Neural cell (in vitro differentiated cells): ENCODE data around the gene ACTR1B. TPM values are rescaled to one million over a fixed set of nuclear protein-coding genes. Genes with fewer than 3 reads are reported as not detected.

ENCODE experiments used
- H2AFZ ChIP-seq: fragments of 200-600, 300-800 bp; sonication (generic), shearing (Covaris generic); 2 replicates; pipeline ENCODE4 v1.6.0; 2014; ENCODE audit warnings: low read depth, mild to moderate bottlenecking, antibody characterized with exemption, low read length, moderate library complexity
- H3F3A ChIP-seq: fragments of 200-600 bp; shearing (Covaris generic); 2 replicates; pipeline ENCODE4 v1.6.1; 2016; ENCODE audit warnings: mild to moderate bottlenecking, moderate library complexity, mixed read lengths, antibody characterized with exemption, low read length; ENCODE audit not compliant: insufficient read depth, poor library complexity, severe bottlenecking
- H3K27ac ChIP-seq: fragments of 200-600, 300-800 bp; sonication (generic), shearing (Covaris generic); 2 replicates; pipeline ENCODE4 v1.5.1; 2014; ENCODE audit warnings: mild to moderate bottlenecking, low read length, moderate library complexity
- H3K27me3 ChIP-seq: fragments of 300-800, 200-600 bp; sonication (generic), shearing (Covaris generic); 2 replicates; pipeline ENCODE4 v1.6.0; 2014; ENCODE audit warnings: mild to moderate bottlenecking, low read depth, low read length, moderate library complexity; ENCODE audit not compliant: insufficient read depth
- H3K36me3 ChIP-seq: fragments of 300-800, 200-600 bp; sonication (generic), shearing (Covaris generic); 2 replicates; pipeline ENCODE4 v1.5.1; 2014; ENCODE audit warnings: mild to moderate bottlenecking, antibody characterized with exemption, low read length, moderate library complexity; ENCODE audit not compliant: insufficient read depth
- H3K4me2 ChIP-seq: fragments of 300-800, 200-600 bp; sonication (generic), shearing (Covaris generic); 2 replicates; pipeline ENCODE4 v1.6.0; 2014; ENCODE audit warnings: mild to moderate bottlenecking, low read length
- H3K4me3 ChIP-seq: fragments of 300-800, 200-600 bp; sonication (generic), shearing (Covaris generic); 2 replicates; pipeline ENCODE4 v1.5.1; 2014; ENCODE audit warnings: mild to moderate bottlenecking, low read length, moderate library complexity
- H3K79me2 ChIP-seq: fragments of 200-600 bp; shearing (Covaris generic); replicated peaks from 2 replicates; pipeline ENCODE4 v1.6.0; 2014; ENCODE audit warnings: mild to moderate bottlenecking, low read length, moderate library complexity; ENCODE audit not compliant: insufficient read depth
- H3K9ac ChIP-seq: fragments of 300-800, 200-600 bp; sonication (generic), shearing (Covaris generic); 2 replicates; pipeline ENCODE4 v1.6.1; 2016; ENCODE audit warnings: mild to moderate bottlenecking, low read length, mixed read lengths
- H3K9me2 ChIP-seq: fragments of 200-600 bp; shearing (Covaris generic); 2 replicates; pipeline ENCODE4 v1.6.1; 2016; ENCODE audit warnings: mild to moderate bottlenecking, low read length, mixed read lengths; ENCODE audit not compliant: insufficient read depth
- H3K9me3 ChIP-seq: fragments of 200-600, 300-800 bp; sonication (generic), shearing (Covaris generic); 2 replicates; pipeline ENCODE4 v1.6.1; 2016; ENCODE audit warnings: mild to moderate bottlenecking, mixed run types, low read length, moderate library complexity, mixed read lengths
- H4K20me1 ChIP-seq: fragments of 200-600 bp; shearing (Covaris generic); 2 replicates; pipeline ENCODE4 v1.6.1; 2016; ENCODE audit warnings: mild to moderate bottlenecking, mixed run types; ENCODE audit not compliant: insufficient read depth
- EP300 ChIP-seq: fragments of 450-650 bp; conservative IDR thresholded peaks from 2 replicates; pipeline ENCODE4 v1.6.1; 2014; ENCODE audit warnings: antibody characterized with exemption, mild to moderate bottlenecking, moderate library complexity; ENCODE audit not compliant: poor library complexity, severe bottlenecking
- EZH2 ChIP-seq: fragments of 200-600, 300-800 bp; shearing (Covaris generic), sonication (generic); IDR thresholded peaks from 2 replicates; pipeline ENCODE4 v1.6.1; 2014; ENCODE audit warnings: antibody characterized with exemption, low read length, borderline replicate concordance, mild to moderate bottlenecking; ENCODE audit not compliant: insufficient read depth, poor library complexity, severe bottlenecking
- MXI1 ChIP-seq: fragments of 450-650 bp; conservative IDR thresholded peaks from 2 replicates; pipeline ENCODE4 v1.6.1; 2014; ENCODE audit warnings: antibody characterized with exemption, mild to moderate bottlenecking; ENCODE audit not compliant: poor library complexity, severe bottlenecking
- POLR2AphosphoS5 ChIP-seq: IDR thresholded peaks from 2 replicates; pipeline ENCODE4 v1.6.1; 2012
- RAD21 ChIP-seq: fragments of 450-650 bp; conservative IDR thresholded peaks from 2 replicates; pipeline ENCODE4 v1.6.1; 2014; ENCODE audit warnings: antibody characterized with exemption, mild to moderate bottlenecking, moderate library complexity
- REST ChIP-seq: IDR thresholded peaks from 2 replicates; pipeline ENCODE4 v1.6.1; 2012; ENCODE audit warnings: borderline replicate concordance
- SMC3 ChIP-seq: fragments of 450-650 bp; conservative IDR thresholded peaks from 2 replicates; pipeline ENCODE4 v1.6.1; 2014; ENCODE audit warnings: antibody characterized with exemption, mild to moderate bottlenecking, moderate library complexity; ENCODE audit not compliant: poor library complexity
- TAF1 ChIP-seq: IDR thresholded peaks from 2 replicates; pipeline ENCODE4 v1.6.1; 2012; ENCODE audit warnings: low read depth
- polyA plus RNA-seq: library from polyadenylated mRNA; depleted of rRNA; stranded (reverse); fragments of >200 nt; gene quantifications from 2 replicates; pipeline ENCODE4 v1.2.3, GENCODE V29; 2014
- TF ChIP-seq, protein P1 (sequence below): fragments of 450-650 bp; IDR thresholded peaks from 2 replicates; pipeline ENCODE4 v1.5.1; 2014; ENCODE audit warnings: antibody characterized with exemption, mild to moderate bottlenecking, moderate library complexity; ENCODE audit not compliant: poor library complexity, severe bottlenecking

ACTR1B gene
- polyA plus RNA-seq, 1 donor from 2014 or later, result 138 TPM

DNA sequence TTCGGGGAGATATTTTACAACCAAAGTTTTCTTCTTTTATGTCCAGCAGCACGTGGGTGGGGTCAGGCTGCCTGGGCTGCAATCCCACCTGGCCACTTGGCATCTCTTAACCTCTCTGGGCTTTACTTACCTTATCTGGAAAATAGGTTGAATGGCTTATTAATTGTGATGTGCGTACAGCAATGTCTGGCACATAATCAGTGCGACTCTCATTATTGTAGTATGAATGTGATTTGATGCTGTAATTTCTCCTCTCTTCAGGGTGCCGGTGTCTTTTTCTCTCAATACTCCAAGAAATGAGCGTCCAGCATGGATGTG lies 47.5 kb upstream of the ACTR1B start:
- Histone ChIP-seq H3K27ac (no peak overlapping the region), H2AFZ (no peak overlapping the region), H4K20me1 (no peaks in the 10 kb centered on the region), H3K4me2 (no peak overlapping the region), H3K27me3 (no peaks in the 10 kb centered on the region), H3K79me2 (no peaks in the 10 kb centered on the region), H3K4me3 (no peak overlapping the region), H3K9ac (no peak overlapping the region), H3F3A (no peaks in the 10 kb centered on the region), H3K36me3 (no peaks in the 10 kb centered on the region), H3K9me3 (no peaks in the 10 kb centered on the region), H3K9me2 (no peaks in the 10 kb centered on the region)
- no peak for TF ChIP-seq EP300
- TF ChIP-seq SMC3, result no peak
- no peak for TF ChIP-seq POLR2AphosphoS5
- no peak for TF ChIP-seq REST
- TF ChIP-seq MXI1, result no peak
- no peak for TF ChIP-seq RAD21
- no peak for TF ChIP-seq TAF1
- TF ChIP-seq EZH2, result no peak
- TF ChIP-seq, protein P1, sequence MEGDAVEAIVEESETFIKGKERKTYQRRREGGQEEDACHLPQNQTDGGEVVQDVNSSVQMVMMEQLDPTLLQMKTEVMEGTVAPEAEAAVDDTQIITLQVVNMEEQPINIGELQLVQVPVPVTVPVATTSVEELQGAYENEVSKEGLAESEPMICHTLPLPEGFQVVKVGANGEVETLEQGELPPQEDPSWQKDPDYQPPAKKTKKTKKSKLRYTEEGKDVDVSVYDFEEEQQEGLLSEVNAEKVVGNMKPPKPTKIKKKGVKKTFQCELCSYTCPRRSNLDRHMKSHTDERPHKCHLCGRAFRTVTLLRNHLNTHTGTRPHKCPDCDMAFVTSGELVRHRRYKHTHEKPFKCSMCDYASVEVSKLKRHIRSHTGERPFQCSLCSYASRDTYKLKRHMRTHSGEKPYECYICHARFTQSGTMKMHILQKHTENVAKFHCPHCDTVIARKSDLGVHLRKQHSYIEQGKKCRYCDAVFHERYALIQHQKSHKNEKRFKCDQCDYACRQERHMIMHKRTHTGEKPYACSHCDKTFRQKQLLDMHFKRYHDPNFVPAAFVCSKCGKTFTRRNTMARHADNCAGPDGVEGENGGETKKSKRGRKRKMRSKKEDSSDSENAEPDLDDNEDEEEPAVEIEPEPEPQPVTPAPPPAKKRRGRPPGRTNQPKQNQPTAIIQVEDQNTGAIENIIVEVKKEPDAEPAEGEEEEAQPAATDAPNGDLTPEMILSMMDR, result no peak

- Histone ChIP-seq H3K9ac (no peak overlapping the region), H3K27ac (no peak overlapping the region), H3K79me2 (no peaks in the 10 kb centered on the region), H2AFZ (no peak overlapping the region), H3F3A (no peaks in the 10 kb centered on the region), H3K36me3 (no peaks in the 10 kb centered on the region), H3K4me2 (no peak overlapping the region), H3K9me3 (no peaks in the 10 kb centered on the region), H4K20me1 (no peaks in the 10 kb centered on the region), H3K27me3 (no peaks in the 10 kb centered on the region), H3K4me3 (no peak overlapping the region), H3K9me2 (no peaks in the 10 kb centered on the region)
- TF ChIP-seq EP300, result no peak
- no peak for TF ChIP-seq REST
- no peak for TF ChIP-seq SMC3
- TF ChIP-seq, protein P1, result no peak
- TF ChIP-seq EZH2, result no peak
- no peak for TF ChIP-seq RAD21
- TF ChIP-seq POLR2AphosphoS5, result no peak
Observed at GRCh38 chr2:97708608-97709007, 44.8 kb upstream of the ACTR1B start.
